Measurements from ENCODE around the gene ADAMTS20. TPM values are rescaled to one million over a fixed set of nuclear protein-coding genes. Genes with fewer than 3 reads are reported as not detected.

The ADAMTS20 gene
- total RNA-seq, 1 experiment from 2014 or later, result 2.7 TPM

GRCh38 chr12:43336962-43337555 lies 214.9 kb downstream of the ADAMTS20 start:
- Histone ChIP-seq H2BK12ac (ENCODE audit: insufficient read length, low read depth, low read length) (no peak overlapping the region), H3T11ph (ENCODE audit: low read length) (no peak overlapping the region), H3K23me2 (ENCODE audit: insufficient read length, low read depth, low read length, poor library complexity, severe bottlenecking) (no peaks in the 10 kb centered on the region), H2AFZ (ENCODE audit: low read length) (no peak overlapping the region), H4K91ac (ENCODE audit: insufficient read length, low read depth, low read length) (no peak overlapping the region), H3K79me2 (ENCODE audit: insufficient read depth, low read length) (no peaks in the 10 kb centered on the region), H2BK120ac (ENCODE audit: low read depth, low read length, poor library complexity, severe bottlenecking) (no peak overlapping the region), H2BK20ac (ENCODE audit: low read depth, low read length, poor library complexity, severe bottlenecking) (no peak overlapping the region), H3K18ac (ENCODE audit: insufficient read length, low read depth, low read length) (no peak overlapping the region), H3K9me3 (ENCODE audit: control insufficient read depth, low read depth, low read length) (no peaks in the 10 kb centered on the region), H4K20me1 (ENCODE audit: control insufficient read depth, insufficient read depth, insufficient read length) (no peaks in the 10 kb centered on the region), H3K27ac (ENCODE audit: insufficient read length, low read depth, low read length) (no peak overlapping the region), H4K8ac (replicated peaks; ENCODE audit: insufficient read length, low read depth, low read length) (no peak overlapping the region), H3K4me1 (ENCODE audit: insufficient read depth, low read length) (no peaks in the 10 kb centered on the region), H3K27me3 (ENCODE audit: insufficient read depth, low read length) (no peaks in the 10 kb centered on the region), H2AK5ac (ENCODE audit: insufficient read length, low read length) (no peak overlapping the region), H3K79me1 (ENCODE audit: insufficient read depth, low read depth, low read length, poor library complexity, severe bottlenecking) (no peaks in the 10 kb centered on the region), H3K14ac (ENCODE audit: insufficient read depth, low read length) (no peak overlapping the region), H3K4ac (ENCODE audit: low read depth, low read length) (no peak overlapping the region), H2BK15ac (ENCODE audit: low read depth, low read length) (no peak overlapping the region), H2BK5ac (ENCODE audit: insufficient read length, low read length) (no peak overlapping the region), H3K9ac (ENCODE audit: extremely low read depth, insufficient read length, low read length) (no peak overlapping the region), H3K4me2 (ENCODE audit: insufficient read depth, insufficient read length, low read length) (no peak overlapping the region), H4K5ac (ENCODE audit: insufficient read length, low read depth, low read length) (no peak overlapping the region), H3K23ac (ENCODE audit: insufficient read length, low read depth, low read length) (no peak overlapping the region), H3K56ac (ENCODE audit: insufficient read length, low read depth, low read length) (no peak overlapping the region)
- Mint-ChIP-seq H3K9me3 (peaks cover 0 to 5% of the 10 kb centered on the region in 2 experiments; a peak in 2 of 5 replicates), H3K4me3 (no peak overlapping the region), H3K27me3 (ENCODE audit: low read depth) (no peaks in the 10 kb centered on the region), H3K27ac (no peak overlapping the region), H3K36me3 (ENCODE audit: insufficient read depth in 1 of 3, low read depth in 3 of 3) (peaks cover 0 to 2% (median 0%) of the 10 kb centered on the region in 3 experiments; a peak in 4 of 7 replicates), H3K4me1 (peaks cover 9 to 16% of the 10 kb centered on the region in 2 experiments)
- TF ChIP-seq CTCF (conservative IDR thresholded peaks at IDR 0.05), result peak; percentile 80
- no peak for DNase-seq
- WGBS (ENCODE audit: extremely low coverage, insufficient read length, low lambda C conversion rate), result no CpG with 5 or more reads among the region's 1 CpG
